T-cell (primary cell): Measurements from ENCODE around the gene CLCN7. TPM values are rescaled to one million over a fixed set of nuclear protein-coding genes. Genes with fewer than 3 reads are reported as not detected.

Experiments used
- ATAC-seq, 4 experiments: fragments of 200-7000 bp in 3 of 4; fragments of 150-1000 bp in 1 of 4; cut with Tn5 transposase; replicated peaks in 1 of 4; 1 replicate in 3 of 4; 2 replicates in 1 of 4; pipeline ENCODE4 v1.10.0; 2021; ENCODE audit warnings: moderate library complexity in 3 of 4, mild to moderate bottlenecking in 2 of 4, moderate number of reproducible peaks in 1 of 4
- CTCF ChIA-PET, 2 donors: fragments of 300-600 bp; sonication (Branson Sonifier 250); formaldehyde crosslinking; loops; one replicate each; lab custom pipeline; 2022; ENCODE audit warnings: antibody characterized with exemption in 2 of 2; lab: Charles Lee
- POLR2A ChIA-PET, 2 donors: fragments of 300-600 bp; sonication (Branson Sonifier 250); formaldehyde crosslinking; loops; one replicate each; lab custom pipeline; 2022; ENCODE audit warnings: antibody characterized with exemption in 2 of 2; lab: Charles Lee
- DNase-seq, 35 experiments: peaks; one replicate each; pipeline versions ENCODE4 v3.0.0 to v3.0.0-alpha.2; 2013 to 2023
- H3K27ac ChIP-seq: one replicate; pipeline ENCODE4 v1.5.1; 2013; ENCODE audit warnings: low read length
- H3K27me3 ChIP-seq, 2 experiments: replicated peaks in 1 of 2; 1 replicate in 1 of 2; 2 replicates in 1 of 2; pipeline versions ENCODE4 v1.6.1 to v1.7.0; 2013; ENCODE audit warnings: low read length in 1 of 2, mixed read lengths in 1 of 2; ENCODE audit not compliant: control insufficient read depth in 2 of 2, insufficient read depth in 2 of 2; ENCODE audit errors: extremely low read depth in 1 of 2
- H3K36me3 ChIP-seq, 2 donors: 1 replicate in 1 of 2; 2 replicates in 1 of 2; pipeline versions ENCODE4 v1.6.1 to v1.7.0; 2013; ENCODE audit warnings: low read length in 1 of 2; ENCODE audit not compliant: control insufficient read depth in 2 of 2, insufficient read depth in 1 of 2; ENCODE audit errors: extremely low read depth in 1 of 2
- H3K4me1 ChIP-seq, 2 experiments: 1 replicate in 1 of 2; 2 replicates in 1 of 2; pipeline versions ENCODE4 v1.6.1 to v1.7.0; 2013; ENCODE audit warnings: low read length in 2 of 2, mixed read lengths in 1 of 2; ENCODE audit not compliant: insufficient read depth in 2 of 2, control insufficient read depth in 1 of 2; ENCODE audit errors: extremely low read depth in 1 of 2
- H3K4me3 ChIP-seq, 2 donors: 1 replicate in 1 of 2; 2 replicates in 1 of 2; pipeline versions ENCODE4 v1.5.1 to v1.7.0; 2013; ENCODE audit warnings: mild to moderate bottlenecking in 2 of 2, low read length in 1 of 2, moderate library complexity in 1 of 2; ENCODE audit not compliant: control insufficient read depth in 1 of 2; ENCODE audit errors: extremely low read depth in 1 of 2
- H3K9me3 ChIP-seq: 2 replicates; pipeline ENCODE4 v1.7.0; 2013
- H3K27ac Mint-ChIP-seq, 2 donors: one replicate each; pipeline ENCODE4 v1.8.0; 2020 to 2021; ENCODE audit warnings: mild to moderate bottlenecking in 2 of 2, mixed read lengths in 2 of 2
- H3K27me3 Mint-ChIP-seq, 2 donors: one replicate each; pipeline ENCODE4 v1.8.0; 2021 to 2022; ENCODE audit warnings: mixed read lengths in 2 of 2
- H3K36me3 Mint-ChIP-seq: one replicate; pipeline ENCODE4 v1.8.0; 2021; ENCODE audit warnings: mixed read lengths
- H3K4me1 Mint-ChIP-seq, 3 donors: one replicate each; pipeline ENCODE4 v1.8.0; 2020 to 2022; ENCODE audit warnings: mixed read lengths in 3 of 3, mild to moderate bottlenecking in 1 of 3
- H3K4me3 Mint-ChIP-seq, 3 donors: one replicate each; pipeline ENCODE4 v1.8.0; 2020 to 2022; ENCODE audit warnings: mild to moderate bottlenecking in 3 of 3, mixed read lengths in 3 of 3, moderate library complexity in 3 of 3
- H3K9me3 Mint-ChIP-seq, 3 donors: one replicate each; pipeline ENCODE4 v1.8.0; 2020 to 2022; ENCODE audit warnings: mixed read lengths in 3 of 3
- WGBS: methylation state at CpG from one replicate; pipeline ENCODE4 v1.1.5; 2013; ENCODE audit warnings: missing lambda C conversion rate; ENCODE audit not compliant: insufficient coverage; 5-methylcytosine and 5-hydroxymethylcytosine counted together
- total RNA-seq, 35 experiments: library from RNA in 6 of 35; stranded (reverse) in 6 of 35; fragments of 120-200 nt in 1 of 35; gene quantifications; one replicate each; pipeline versions ENCODE4 v1.2.1 to v1.2.4 and lab custom pipeline; 2013 to 2026

Gene CLCN7
- total RNA-seq, 5 donors from 2014 or later (not counting 1 experiment from before 2014, with no cell fraction given) = 77.1 to 141 (median 114) TPM

DNA sequence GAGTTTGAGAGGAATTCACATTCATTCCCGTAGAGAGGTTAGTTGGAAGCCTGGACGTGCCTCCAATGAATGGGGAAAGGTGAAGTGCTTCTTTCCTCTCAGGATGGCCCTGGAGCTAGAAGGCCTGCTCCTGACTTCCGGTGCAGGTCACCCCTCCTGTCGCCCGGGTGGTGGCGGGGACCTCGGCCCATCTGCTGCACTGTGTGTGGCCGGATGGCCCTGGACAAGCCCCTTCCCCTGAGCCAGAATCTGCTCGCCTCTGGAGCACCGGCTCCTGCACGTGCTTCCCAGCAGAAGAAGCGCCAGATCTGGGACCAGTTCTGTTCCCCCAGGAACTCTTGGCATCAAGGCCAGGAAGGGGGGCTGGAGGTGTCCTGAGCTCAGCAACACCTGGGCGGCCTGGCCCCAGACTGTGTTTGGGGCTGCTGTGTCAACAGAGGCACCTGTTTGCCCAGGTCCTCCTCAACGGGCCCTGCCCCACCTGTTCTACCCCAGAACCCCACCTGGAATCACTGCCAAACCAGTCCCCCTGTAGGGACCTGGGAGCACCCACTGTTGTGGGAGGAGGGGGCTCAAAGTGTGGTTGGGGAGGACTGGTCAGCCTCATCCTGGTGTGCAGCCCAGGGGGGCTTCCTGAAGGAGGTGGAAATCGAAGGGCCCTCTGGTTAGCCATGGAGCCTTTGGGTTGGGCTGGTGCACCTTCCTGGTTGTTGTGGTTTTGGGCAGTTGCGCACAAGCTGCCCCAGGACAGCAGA is 49.0 kb downstream of the CLCN7 start:
- no peaks in the 10 kb centered on the region for H3K36me3 Mint-ChIP-seq
- ChIA-PET POLR2A (no interaction called here), CTCF (no interaction called here)
- ATAC-seq = no peak
- H3K4me1 ChIP-seq = peaks cover 0 to 21% of the 10 kb centered on the region in 2 experiments
- H3K27me3 Mint-ChIP-seq = peaks cover 0 to 3% of the 10 kb centered on the region in 2 donors
- H3K27me3 ChIP-seq = peaks cover 0 to 26% of the 10 kb centered on the region in 2 experiments
- peaks cover 4 to 10% (median 4%) of the 10 kb centered on the region in 3 donors for H3K4me1 Mint-ChIP-seq
- no peak overlapping the region for H3K27ac ChIP-seq
- H3K9me3 Mint-ChIP-seq = no peaks in the 10 kb centered on the region
- no peak overlapping the region for H3K4me3 Mint-ChIP-seq
- H3K36me3 ChIP-seq = no peaks in the 10 kb centered on the region
- H3K27ac Mint-ChIP-seq = no peak overlapping the region
- H3K9me3 ChIP-seq = no peaks in the 10 kb centered on the region
- H3K4me3 ChIP-seq = no peak overlapping the region
- DNase-seq = no peak
- 93% methylated on average over 14 of the region's 16 CpGs for WGBS

DNA sequence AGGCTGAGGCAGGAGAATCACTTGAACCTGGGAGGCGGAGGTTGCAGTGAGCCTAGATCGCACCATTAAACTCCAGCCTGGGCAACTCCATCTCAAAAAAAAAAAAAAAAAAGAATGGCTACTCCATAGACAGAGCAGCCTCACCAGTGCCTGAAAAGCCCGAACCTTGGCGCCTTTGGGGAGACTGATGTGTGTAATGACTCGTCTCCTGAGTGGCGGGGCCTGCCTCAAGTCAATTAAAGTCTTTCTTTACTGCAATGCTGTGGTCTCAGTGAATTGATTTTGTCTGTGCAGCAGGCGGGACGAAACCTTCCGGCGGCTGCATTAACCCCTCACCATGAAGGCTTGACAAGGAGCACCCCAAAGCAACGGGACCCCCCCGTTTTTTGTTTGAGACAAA is 50.8 kb downstream of the CLCN7 start:
- Mint-ChIP-seq H3K4me1 (peaks cover 4 to 21% (median 12%) of the 10 kb centered on the region in 3 donors), H3K9me3 (no peaks in the 10 kb centered on the region), H3K27ac (no peak overlapping the region), H3K36me3 (no peaks in the 10 kb centered on the region), H3K27me3 (no peaks in the 10 kb centered on the region), H3K4me3 (no peak overlapping the region)
- peaks cover 9 to 31% of the 10 kb centered on the region in 2 experiments for H3K4me1 ChIP-seq
- no peak overlapping the region for H3K27ac ChIP-seq
- CTCF ChIA-PET = no interaction called here
- ATAC-seq = no peak
- 100% methylated on average over 3 of the region's 12 CpGs for WGBS
- no peak for DNase-seq
- POLR2A ChIA-PET = no interaction called here
- no peak overlapping the region for H3K4me3 ChIP-seq
- H3K9me3 ChIP-seq = no peaks in the 10 kb centered on the region
- H3K27me3 ChIP-seq = peaks cover 0 to 9% of the 10 kb centered on the region in 2 experiments
- H3K36me3 ChIP-seq = no peaks in the 10 kb centered on the region

DNA sequence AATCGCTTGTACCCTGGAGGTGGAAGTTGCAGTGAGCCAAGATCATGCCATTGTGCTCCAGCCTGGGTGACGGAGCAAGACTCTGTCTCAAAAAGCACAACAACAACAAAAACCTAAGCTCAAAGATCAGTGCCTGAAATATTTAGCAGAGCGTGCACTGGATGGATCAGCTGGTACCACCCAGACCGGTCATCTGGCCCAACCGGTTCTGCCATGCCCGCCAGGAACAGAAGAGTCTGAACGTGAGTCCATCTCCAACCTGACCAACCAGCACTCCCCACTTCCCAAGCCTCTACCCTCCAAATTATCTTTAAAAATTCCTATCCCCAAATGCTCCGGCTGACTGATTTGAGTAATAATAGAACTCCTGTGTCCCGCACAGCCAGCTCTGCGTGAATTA is 52.8 kb downstream of the CLCN7 start:
- DNase-seq (no peak), ATAC-seq (no peak)
- Histone ChIP-seq H3K9me3 (no peaks in the 10 kb centered on the region), H3K27me3 (no peaks in the 10 kb centered on the region), H3K4me1 (peaks cover 9 to 22% of the 10 kb centered on the region in 2 experiments), H3K4me3 (no peak overlapping the region), H3K36me3 (no peaks in the 10 kb centered on the region), H3K27ac (peak overlapping the region; percentile 93)
- no peaks in the 10 kb centered on the region for H3K27me3 Mint-ChIP-seq
- no peaks in the 10 kb centered on the region for H3K36me3 Mint-ChIP-seq
- ChIA-PET POLR2A (no interaction called here), CTCF (no interaction called here)
- no peaks in the 10 kb centered on the region for H3K9me3 Mint-ChIP-seq
- H3K27ac Mint-ChIP-seq = peak overlapping the region; percentile 93 to 97
- peaks cover 12 to 23% (median 15%) of the 10 kb centered on the region in 3 donors for H3K4me1 Mint-ChIP-seq
- 83% methylated on average over 6 of the region's 10 CpGs for WGBS
- peak overlapping the region; percentile 28 to 87 (median 54) for H3K4me3 Mint-ChIP-seq

DNA sequence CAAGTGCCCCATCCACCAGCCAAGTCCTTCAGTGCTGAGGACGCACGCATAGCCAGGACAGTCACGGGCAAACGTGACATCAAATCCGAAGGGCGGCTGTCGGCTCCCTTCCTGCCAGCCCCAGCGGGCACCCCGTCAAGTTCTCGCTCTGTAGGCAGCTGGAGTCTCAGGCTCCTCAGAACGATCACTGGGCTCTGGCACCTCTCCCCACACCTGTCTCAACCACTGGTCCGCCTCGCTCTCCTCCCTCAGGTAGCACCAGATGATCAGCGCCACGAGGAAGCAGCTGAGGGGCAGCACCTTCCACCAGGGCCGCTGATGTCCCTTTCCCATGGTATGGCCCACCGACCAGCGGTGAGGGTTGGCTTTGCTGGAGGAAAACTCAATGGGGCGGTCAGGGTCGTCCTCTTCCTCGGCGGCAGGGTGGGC is 54.7 kb downstream of the CLCN7 start:
- Histone ChIP-seq H3K4me1 (peaks cover 9 to 24% of the 10 kb centered on the region in 2 experiments), H3K4me3 (peak overlapping the region; percentile 63 to 96), H3K27me3 (no peaks in the 10 kb centered on the region), H3K9me3 (no peaks in the 10 kb centered on the region), H3K27ac (peak overlapping the region; percentile 93), H3K36me3 (no peaks in the 10 kb centered on the region)
- 3% methylated on average over 22 of the region's 22 CpGs for WGBS
- Mint-ChIP-seq H3K9me3 (no peaks in the 10 kb centered on the region), H3K4me3 (peak overlapping the region; percentile 85 to 91 (median 87)), H3K36me3 (no peaks in the 10 kb centered on the region), H3K27ac (peak overlapping the region; percentile 57 to 61), H3K27me3 (no peaks in the 10 kb centered on the region), H3K4me1 (peaks cover 15 to 27% (median 15%) of the 10 kb centered on the region in 3 donors)
- ATAC-seq (peak in 2 of 4 experiments; percentile 1 to 2), DNase-seq (peak in 1 of 35 experiments; percentile 9)
- CTCF ChIA-PET = interaction anchor here in 1 of 2 donors (0.6 to 1.0 kb wide), 4 partner anchors 13 to 363 kb away, joined by 3 read pairs; partner anchors contain the start of genes NUBP2 and SPSB3
- POLR2A ChIA-PET = interaction anchor here in 1 of 2 donors (0.6 to 1.2 kb wide), 3 partner anchors 12 to 545 kb away, joined by 3 read pairs; partner anchors contain the start of genes NUBP2, RPS2 and SPSB3

DNA sequence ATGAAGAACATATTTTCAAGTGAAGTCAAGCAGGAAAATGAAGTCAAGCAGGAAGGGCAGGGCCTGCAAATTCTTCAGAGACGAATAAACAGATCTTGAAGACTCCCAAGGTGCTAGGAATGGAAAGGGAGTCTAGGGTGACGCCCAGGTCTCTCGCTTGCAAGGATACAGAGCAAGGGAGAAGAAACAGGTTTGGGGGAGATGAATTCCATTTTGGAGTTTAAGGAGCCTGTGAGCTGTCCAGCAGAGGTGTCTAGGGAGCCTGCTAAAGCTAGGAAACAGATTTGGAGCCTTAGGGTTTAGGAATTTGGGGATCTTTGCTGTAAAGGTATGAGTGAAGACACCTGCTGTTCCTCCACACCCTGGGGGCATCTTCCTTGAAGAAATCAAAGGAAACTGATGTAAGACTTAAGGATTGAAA is 58.3 kb downstream of the CLCN7 start:
- no peaks in the 10 kb centered on the region for H3K27me3 ChIP-seq
- WGBS = 79% methylated on average over 3 of the region's 3 CpGs
- Mint-ChIP-seq H3K27me3 (no peaks in the 10 kb centered on the region), H3K9me3 (no peaks in the 10 kb centered on the region), H3K4me3 (no peak overlapping the region), H3K4me1 (peaks cover 24 to 37% (median 33%) of the 10 kb centered on the region in 3 donors), H3K36me3 (no peaks in the 10 kb centered on the region), H3K27ac (peak overlapping the region; percentile 46 to 69)
- POLR2A ChIA-PET = no interaction called here
- ATAC-seq = no peak
- no peaks in the 10 kb centered on the region for H3K9me3 ChIP-seq
- H3K4me3 ChIP-seq = no peak overlapping the region
- CTCF ChIA-PET = no interaction called here
- no peak for DNase-seq
- H3K27ac ChIP-seq = no peak overlapping the region
- H3K36me3 ChIP-seq = peaks cover 4 to 9% of the 10 kb centered on the region in 2 donors
- peaks cover 9 to 47% of the 10 kb centered on the region in 2 experiments for H3K4me1 ChIP-seq

DNA sequence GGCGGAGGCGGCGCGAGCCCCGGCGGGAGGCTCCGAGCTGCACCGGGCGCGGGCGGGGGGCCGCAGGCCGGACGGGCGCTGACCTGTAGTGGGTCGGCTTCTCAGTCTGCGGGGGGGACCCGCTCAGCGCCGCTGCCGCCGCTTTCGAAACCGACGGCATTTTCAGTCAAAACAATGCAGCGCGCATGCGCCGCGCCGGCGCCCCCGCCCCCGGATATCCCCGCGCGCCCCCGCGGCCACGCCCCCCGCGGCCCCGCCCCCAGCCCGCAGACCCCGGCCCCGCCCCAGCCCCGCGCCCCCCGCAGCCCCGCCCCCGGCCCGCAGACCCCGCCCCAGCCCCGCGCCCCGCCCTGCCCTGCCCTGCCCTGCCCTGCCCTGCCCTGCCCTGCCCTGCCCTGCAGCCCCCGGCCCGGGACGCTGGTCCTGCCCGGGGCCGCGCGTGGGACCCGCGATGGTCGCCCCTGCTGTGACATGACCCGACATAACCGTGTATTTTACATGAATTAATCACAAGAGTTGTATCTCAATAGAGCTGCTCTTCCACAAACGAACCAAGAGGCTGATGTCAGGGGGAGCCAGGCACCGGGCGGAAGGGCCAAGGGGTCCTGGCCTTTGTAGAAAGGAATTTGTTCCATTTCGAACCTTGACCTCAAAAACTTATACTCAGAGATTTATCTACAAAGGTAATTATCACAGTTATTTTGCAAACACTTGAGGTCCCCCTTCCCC is 60.1 kb downstream of the CLCN7 start, which contains the start of gene UNKL:
UNKL (minus strand) TSS at position 173 of the 729 bp plus-strand sequence; CDS start at position 160, 13 bp downstream.
- H3K4me1 ChIP-seq = peaks cover 1 to 33% of the 10 kb centered on the region in 2 experiments
- CTCF ChIA-PET = no interaction called here
- Mint-ChIP-seq H3K9me3 (no peaks in the 10 kb centered on the region), H3K4me1 (peaks cover 24 to 28% (median 26%) of the 10 kb centered on the region in 3 donors), H3K27me3 (no peaks in the 10 kb centered on the region), H3K4me3 (peak within 1 kb of the TSS; percentile 81 to 84 (median 83)), H3K36me3 (no peaks in the 10 kb centered on the region), H3K27ac (peak within 1 kb of the TSS; percentile 88 to 89)
- DNase-seq = peak; percentile 65 to 92 (median 81)
- POLR2A ChIA-PET = no interaction called here
- ATAC-seq = peak; percentile 73 to 77 (median 74)
- H3K27me3 ChIP-seq = no peaks in the 10 kb centered on the region
- peak within 1 kb of the TSS; percentile 81 to 87 for H3K4me3 ChIP-seq
- no peaks in the 10 kb centered on the region for H3K9me3 ChIP-seq
- under 1% methylated on average over 56 of the region's 72 CpGs for WGBS
- peak within 1 kb of the TSS; percentile 64 for H3K27ac ChIP-seq
- peaks cover 4 to 9% of the 10 kb centered on the region in 2 donors for H3K36me3 ChIP-seq
